Activated T-cell treated with anti-CD3 and anti-CD28 coated beads, Interleukin-2, amount 50 U/mL, for 1 hour (primary cell): ENCODE measurements around the gene MUC5B.

Source experiments
- DNase-seq: peaks from one replicate; pipeline ENCODE4 v3.0.0-alpha.2; 2020

Gene MUC5B

GRCh38 chr11:1290052-1291040 lies 67.5 kb downstream of the MUC5B start:
- DNase-seq: no peak

- peak; percentile 10 for DNase-seq
Measured at GRCh38 chr11:1291295-1292017, 68.6 kb downstream of the MUC5B start.

- peak; percentile 10 for DNase-seq
Measured at GRCh38 chr11:1292018-1292643, 69.3 kb downstream of the MUC5B start.

GRCh38 chr11:1292644-1293618 lies 70.1 kb downstream of the MUC5B start:
- DNase-seq: no peak

- no peak for DNase-seq
Measured at GRCh38 chr11:1293619-1294015, 70.8 kb downstream of the MUC5B start.

- no peak for DNase-seq
Measured at GRCh38 chr11:1295086-1295485, 72.2 kb downstream of the MUC5B start.

GRCh38 chr11:1295591-1295990 lies 72.7 kb downstream of the MUC5B start:
- DNase-seq: no peak

- DNase-seq: no peak
Measured at GRCh38 chr11:1296287-1296686, 73.4 kb downstream of the MUC5B start.

GRCh38 chr11:1297011-1297575 lies 74.2 kb downstream of the MUC5B start:
- peak; percentile 14 for DNase-seq

- peak; percentile 14 for DNase-seq
Measured at GRCh38 chr11:1297576-1298473, 75.0 kb downstream of the MUC5B start.

- no peak for DNase-seq
Measured at GRCh38 chr11:1298695-1299492, 76.0 kb downstream of the MUC5B start.

- no peak for DNase-seq
Measured at GRCh38 chr11:1299621-1300020, 76.8 kb downstream of the MUC5B start.

GRCh38 chr11:1300121-1300520 lies 77.3 kb downstream of the MUC5B start:
- no peak for DNase-seq

GRCh38 chr11:1300569-1301187 lies 77.8 kb downstream of the MUC5B start:
- no peak for DNase-seq

- DNase-seq: peak; percentile 14
Measured at GRCh38 chr11:1301220-1302000, 78.5 kb downstream of the MUC5B start.

GRCh38 chr11:1302041-1302460 lies 79.2 kb downstream of the MUC5B start:
- DNase-seq: peak; percentile 12

GRCh38 chr11:1302461-1303125 lies 79.7 kb downstream of the MUC5B start:
- DNase-seq: no peak
